Renal cortical epithelial cell (primary cell): ENCODE data around the gene PLCL1. TPM values are rescaled to one million over a fixed set of nuclear protein-coding genes. Genes with fewer than 3 reads are reported as not detected.
"Not testable (repeated sequence)": the region's sequence is repeated elsewhere in the genome, so short reads cannot be mapped to it uniquely, and the experiment has no call there.

ENCODE experiments used
- DNase-seq: peaks from one replicate; pipeline ENCODE4 v3.0.0-alpha.2; 2011; ENCODE audit warnings: low read depth
- total RNA-seq: library from RNA; depleted of rRNA; stranded (reverse); fragments of >200 nt; gene quantifications from 2 replicates; pipeline ENCODE4 v1.2.3, GENCODE V29; 2014

The PLCL1 gene
- total RNA-seq, 1 donor from 2014 or later: 1.2 TPM

- no peak for DNase-seq
Measured at GRCh38 chr2:198000417-198000816, 196.0 kb downstream of the PLCL1 start.

- peak; percentile 57 for DNase-seq
Measured at GRCh38 chr2:198004173-198004572, 199.8 kb downstream of the PLCL1 start.

GRCh38 chr2:198004921-198005829, 200.8 kb downstream of the PLCL1 start:
- peak; percentile 58 for DNase-seq

- no peak for DNase-seq
Measured at GRCh38 chr2:198006733-198007132, 202.3 kb downstream of the PLCL1 start.

- DNase-seq: no peak
Measured at GRCh38 chr2:198008230-198008629, 203.8 kb downstream of the PLCL1 start.

- DNase-seq: no peak
Measured at GRCh38 chr2:198012025-198012424, 207.6 kb downstream of the PLCL1 start.

- DNase-seq: no peak
Measured at GRCh38 chr2:198016243-198016642, 211.8 kb downstream of the PLCL1 start.

- DNase-seq: no peak
Measured at GRCh38 chr2:198017068-198017467, 212.7 kb downstream of the PLCL1 start.

GRCh38 chr2:198028955-198029354, 224.6 kb downstream of the PLCL1 start:
- no peak for DNase-seq

GRCh38 chr2:198029576-198029975, 225.2 kb downstream of the PLCL1 start:
- DNase-seq: not testable (repeated sequence)

- DNase-seq: no peak
Measured at GRCh38 chr2:198033626-198034025, 229.2 kb downstream of the PLCL1 start.

- no peak for DNase-seq
Measured at GRCh38 chr2:198036029-198036879, 231.9 kb downstream of the PLCL1 start.

- no peak for DNase-seq
Measured at GRCh38 chr2:198040835-198041234, 236.4 kb downstream of the PLCL1 start.

GRCh38 chr2:198042189-198042588, 237.8 kb downstream of the PLCL1 start:
- no peak for DNase-seq

- no peak for DNase-seq
Measured at GRCh38 chr2:198044777-198045176, 240.4 kb downstream of the PLCL1 start.

GRCh38 chr2:198045227-198045626, 240.8 kb downstream of the PLCL1 start:
- no peak for DNase-seq

GRCh38 chr2:198052741-198053140, 248.3 kb downstream of the PLCL1 start:
- DNase-seq: no peak

GRCh38 chr2:198053148-198053547, 248.8 kb downstream of the PLCL1 start:
- DNase-seq: no peak

- DNase-seq: no peak
Measured at GRCh38 chr2:198053776-198054175, 249.4 kb downstream of the PLCL1 start.

- peak; percentile 7 for DNase-seq
Measured at GRCh38 chr2:198054299-198054698, 249.9 kb downstream of the PLCL1 start.

- DNase-seq: no peak
Measured at GRCh38 chr2:198055716-198056115, 251.3 kb downstream of the PLCL1 start.

- DNase-seq: no peak
Measured at GRCh38 chr2:198056836-198057235, 252.4 kb downstream of the PLCL1 start.

GRCh38 chr2:198059800-198060199, 255.4 kb downstream of the PLCL1 start:
- DNase-seq: no peak
